Hepatic stellate cell (primary cell): Measurements from ENCODE around the gene SERPINB8.

Experiments used
- DNase-seq: peaks from one replicate; pipeline ENCODE4 v3.0.0; 2011; ENCODE audit warnings: low spot score

Gene SERPINB8

DNA sequence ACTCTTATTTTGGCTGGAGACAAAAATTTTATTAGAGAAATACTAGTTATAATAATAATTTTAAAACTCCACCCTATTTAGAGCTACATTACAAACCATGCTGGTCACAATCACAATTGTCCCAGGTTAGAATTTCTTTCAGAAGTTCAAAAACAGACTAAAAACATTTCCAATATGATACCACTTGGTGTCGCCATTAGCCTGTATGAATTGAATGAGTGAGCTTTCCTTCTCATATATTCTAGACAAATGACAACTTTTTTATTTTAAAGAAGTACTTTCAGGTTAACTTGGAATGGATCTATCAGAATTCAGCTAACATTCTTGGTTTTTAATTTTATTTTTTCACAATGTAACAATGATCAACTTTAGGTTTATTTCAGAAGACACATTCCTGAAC lies 48.0 kb downstream of the SERPINB8 start:
- no peak for DNase-seq

DNA sequence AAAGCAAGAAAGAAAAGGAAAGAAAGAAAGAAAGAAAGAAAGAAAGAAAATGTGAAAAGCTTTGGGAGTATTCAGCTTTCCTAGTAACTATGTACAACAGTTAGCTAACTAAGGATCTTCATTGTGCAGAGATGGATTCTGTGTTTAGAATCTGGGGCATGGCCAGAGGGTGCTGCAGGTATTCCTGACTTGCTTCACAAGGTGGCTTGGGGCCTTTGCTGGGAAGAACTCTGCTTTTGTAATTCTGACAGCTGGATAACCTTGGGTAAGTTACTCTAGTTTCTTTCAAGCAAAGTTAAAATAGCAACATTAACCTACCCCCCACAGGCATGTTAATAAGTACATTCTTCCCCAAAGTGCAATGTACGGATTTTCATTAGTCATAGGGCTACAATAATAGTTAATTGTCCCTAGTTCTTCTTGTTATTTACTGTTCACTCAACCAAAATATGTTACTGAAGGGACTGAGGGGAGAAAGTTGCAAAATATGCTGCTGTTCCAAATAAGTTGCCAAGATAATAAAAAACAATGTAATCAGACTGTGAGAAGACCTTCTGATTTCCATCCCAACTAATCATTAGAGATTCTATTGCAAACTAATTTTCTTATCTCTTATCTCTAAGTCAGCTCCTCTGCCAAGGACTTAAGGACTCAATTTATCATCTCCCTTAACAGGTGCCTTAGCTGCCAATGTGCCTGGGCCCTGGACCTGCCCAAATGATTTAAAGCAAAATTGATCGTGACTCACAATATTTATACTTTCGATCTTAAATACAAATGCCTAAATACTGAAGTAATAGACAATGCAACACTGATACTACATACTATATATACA lies 50.3 kb downstream of the SERPINB8 start:
- DNase-seq, result no peak

DNA sequence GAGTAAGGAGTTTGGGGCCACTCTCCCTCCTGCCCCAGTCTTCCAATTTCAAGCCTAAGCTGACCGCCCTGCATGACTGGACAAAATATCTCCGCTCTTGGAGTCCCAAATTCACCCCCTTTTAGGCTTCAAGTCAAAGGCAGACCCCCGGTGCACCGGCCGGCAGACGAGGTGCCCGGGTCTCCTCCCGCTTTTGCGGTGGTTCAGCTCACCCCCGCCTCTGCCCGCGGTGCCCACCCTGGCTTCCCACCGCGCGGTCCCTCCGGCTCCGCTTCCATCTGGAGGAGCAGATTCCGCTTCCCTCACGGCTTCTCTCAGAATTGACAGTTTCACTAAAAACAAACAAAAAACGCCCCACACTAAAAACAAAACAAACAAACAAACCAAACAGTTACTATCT lies 56.5 kb downstream of the SERPINB8 start:
- DNase-seq, result no peak

DNA sequence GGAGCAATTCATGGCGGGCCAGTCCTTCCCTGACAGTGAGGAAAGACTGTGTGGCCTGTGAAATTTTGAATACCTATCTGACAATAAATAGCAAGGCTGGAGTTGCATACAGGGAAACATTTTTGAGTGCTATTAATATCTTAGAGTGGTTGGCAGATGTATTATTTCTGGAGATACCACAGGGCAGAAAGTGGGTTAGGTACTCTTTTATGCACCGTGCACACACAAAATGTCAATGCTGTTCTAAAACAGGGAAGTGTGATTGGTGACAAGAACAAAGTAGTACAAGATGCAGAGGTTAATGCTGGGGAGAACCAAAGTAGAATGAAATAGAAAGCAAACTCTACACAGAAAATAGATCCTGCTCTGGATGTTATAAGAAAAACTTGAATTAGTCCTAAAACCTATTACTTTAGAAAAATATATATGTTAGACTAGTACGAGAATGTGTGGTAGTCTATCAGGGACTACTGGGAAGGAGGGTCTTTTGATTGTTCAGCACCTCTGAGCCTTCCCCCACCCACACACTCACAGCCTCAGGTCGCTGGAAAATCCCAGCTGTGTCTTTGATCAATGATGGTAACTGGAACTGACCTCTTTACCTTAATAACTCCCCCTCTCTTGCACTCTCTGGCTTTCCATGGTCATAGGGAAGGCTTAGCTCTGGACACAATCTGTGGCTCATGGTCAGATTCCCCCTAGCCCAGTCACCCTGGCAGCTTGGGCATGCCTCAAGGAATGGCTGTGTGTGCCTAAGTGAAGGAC lies 58.2 kb downstream of the SERPINB8 start:
- DNase-seq, result no peak

DNA sequence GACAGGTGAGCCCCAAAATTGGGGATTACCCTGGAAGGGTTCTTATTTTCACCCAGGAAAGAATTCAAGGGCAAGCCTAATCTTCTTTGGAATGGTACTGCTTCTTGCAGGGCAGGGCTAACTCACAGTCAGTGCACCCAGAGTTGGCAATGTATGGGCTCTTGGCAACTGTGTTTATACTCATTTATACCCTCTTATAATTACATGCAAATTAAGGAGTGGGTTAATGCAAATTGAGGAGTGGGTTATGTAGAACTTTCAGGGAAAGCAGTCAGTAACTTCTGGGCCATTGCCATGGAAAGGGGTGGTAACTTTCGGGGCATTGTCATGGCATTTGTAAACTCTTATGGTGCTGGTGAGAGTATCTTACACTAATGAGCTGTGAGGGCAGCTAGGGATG lies 59.2 kb downstream of the SERPINB8 start:
- no peak for DNase-seq

DNA sequence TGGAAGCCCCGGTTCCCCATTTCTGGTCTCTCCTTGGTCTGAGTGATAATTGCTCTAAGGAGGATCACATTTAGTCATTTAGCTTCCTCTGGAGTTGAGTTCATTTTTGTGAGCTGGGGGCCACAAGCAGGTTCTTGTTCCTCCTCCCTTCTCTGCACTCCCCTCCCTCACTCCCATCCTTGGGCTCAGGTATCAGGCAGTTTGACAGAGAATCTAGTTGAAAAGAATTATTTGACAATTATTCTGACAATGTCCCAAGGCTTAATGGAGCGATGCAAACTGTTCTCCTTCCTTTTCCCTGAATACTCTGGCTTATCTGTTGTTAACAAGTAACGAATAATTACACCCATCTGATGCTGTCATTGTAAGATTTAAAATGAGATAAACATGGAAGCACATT lies 61.5 kb downstream of the SERPINB8 start:
- no peak for DNase-seq

DNA sequence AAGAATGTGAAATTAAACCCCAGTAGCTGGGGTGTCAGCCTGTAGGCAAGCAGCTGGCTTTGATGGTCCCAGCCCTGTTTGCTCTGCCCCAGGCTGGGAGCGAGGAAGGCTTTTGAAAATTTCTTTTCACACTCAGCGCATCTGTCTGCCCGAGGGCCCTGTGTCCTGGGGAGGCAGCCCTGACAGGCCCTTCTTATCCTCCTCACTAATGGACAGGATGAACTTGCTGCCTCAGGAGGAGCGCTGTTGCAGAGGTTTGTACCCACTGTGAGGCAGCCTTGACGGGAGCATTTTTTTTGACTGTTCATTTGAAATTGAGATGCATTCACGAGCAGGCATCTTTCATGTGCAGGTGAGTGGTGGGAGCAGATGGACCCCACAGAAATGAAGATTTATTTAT lies 62.4 kb downstream of the SERPINB8 start:
- no peak for DNase-seq

DNA sequence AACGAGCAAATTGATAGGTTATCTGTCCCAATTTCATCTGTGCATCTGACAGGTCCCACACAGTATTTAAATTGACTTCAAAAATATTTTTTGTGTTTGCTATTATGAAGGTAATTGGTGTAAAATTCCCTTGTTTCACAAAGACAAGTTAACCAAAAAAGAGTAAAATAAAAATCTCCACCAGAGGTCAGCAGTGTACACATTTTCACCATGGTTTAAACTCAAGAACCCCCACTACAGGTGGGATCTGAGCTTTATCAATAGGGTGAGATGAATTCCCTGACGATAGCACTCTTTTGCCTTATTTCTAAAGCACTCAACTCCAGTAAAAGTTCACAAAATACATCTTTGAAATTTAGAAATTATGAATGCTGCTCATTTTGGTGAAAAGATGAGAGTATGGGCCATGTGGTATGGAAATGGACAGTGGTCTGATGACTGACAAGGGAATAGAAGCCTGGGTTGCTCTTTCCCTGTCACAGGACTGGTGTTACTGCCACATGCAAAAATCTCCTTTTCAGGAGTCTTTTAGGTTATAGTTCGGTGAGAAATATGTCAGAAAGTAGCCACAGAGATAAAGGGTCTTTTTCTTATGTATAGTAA lies 68.0 kb downstream of the SERPINB8 start:
- DNase-seq, result peak; percentile 17
